ENCODE results near the gene GOLGA1.

Gene GOLGA1

DNA sequence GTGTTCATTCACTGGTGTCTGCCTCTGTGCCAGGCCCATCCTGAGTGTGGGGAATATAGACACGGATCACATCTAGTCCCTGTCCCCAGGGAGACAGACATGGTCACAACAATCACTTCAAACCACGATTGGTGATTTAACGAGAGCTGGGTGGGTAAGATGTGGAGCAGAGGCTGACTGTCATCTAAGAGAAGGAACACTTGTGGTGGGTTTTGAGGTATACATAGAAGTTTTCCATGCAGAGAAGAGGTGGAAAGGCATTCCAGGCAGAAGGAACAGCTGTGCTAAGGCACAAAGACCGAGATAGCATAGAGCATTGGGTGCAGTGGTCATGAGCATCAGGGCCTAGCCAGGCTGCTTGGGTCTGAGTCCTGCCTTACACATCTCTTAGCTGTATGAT lies 110.3 kb downstream of the GOLGA1 start:
- DNase-seq: no peak

DNA sequence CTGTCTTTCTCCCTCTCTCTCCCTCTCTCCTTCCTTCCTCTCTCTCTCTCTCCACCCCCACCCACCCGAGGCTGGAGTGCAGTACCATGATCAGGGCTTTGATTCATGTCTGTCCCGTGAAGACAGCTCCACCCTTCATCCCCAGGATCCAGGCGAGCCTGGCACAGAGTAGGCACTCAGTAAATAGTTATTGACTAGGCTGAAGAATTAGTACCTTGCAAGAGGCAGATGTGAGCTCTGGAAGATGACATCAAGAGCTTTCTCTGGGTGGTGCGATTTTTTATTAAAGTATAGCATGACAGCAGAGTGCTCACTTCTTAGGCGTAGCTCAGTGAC lies 111.6 kb downstream of the GOLGA1 start:
- no peak for DNase-seq

GRCh38 chr9:124828489-124829333 lies 112.2 kb downstream of the GOLGA1 start:
- no peak for DNase-seq
